GM19395 (cell line): ENCODE results near the gene EFCAB6.

Source experiments
- ATAC-seq: cut with Tn5 transposase; IDR thresholded peaks from one replicate; pipeline ENCODE4 v1.9.1; 2021; ENCODE audit warnings: mild to moderate bottlenecking, moderate library complexity; ENCODE audit not compliant: unreplicated experiment

Gene EFCAB6

GRCh38 chr22:43812149-43812842, at the start of gene EFCAB6:
TSS of gene EFCAB6 (minus strand) at chr22:43812305. CDS start at chr22:43782318, 29,987 bp downstream.
- ATAC-seq = peak; percentile 82

- ATAC-seq = no peak
These were observed 49.4 kb upstream of the EFCAB6 start for GRCh38 chr22:43861529-43861928.

- no peak for ATAC-seq
These were observed 48.7 kb upstream of the EFCAB6 start for GRCh38 chr22:43860831-43861230.

GRCh38 chr22:43860126-43860525, 48.0 kb upstream of the EFCAB6 start:
- no peak for ATAC-seq

GRCh38 chr22:43859621-43860020, 47.5 kb upstream of the EFCAB6 start:
- ATAC-seq = no peak

GRCh38 chr22:43859176-43859575, 47.1 kb upstream of the EFCAB6 start:
- no peak for ATAC-seq

- ATAC-seq = no peak
These were observed 46.2 kb upstream of the EFCAB6 start for GRCh38 chr22:43858156-43858895.

- ATAC-seq = no peak
These were observed 45.3 kb upstream of the EFCAB6 start for GRCh38 chr22:43857367-43857766.

- ATAC-seq = no peak
These were observed 43.3 kb upstream of the EFCAB6 start for GRCh38 chr22:43855431-43855830.

GRCh38 chr22:43854786-43855271, 42.7 kb upstream of the EFCAB6 start:
- no peak for ATAC-seq

GRCh38 chr22:43854121-43854785, 42.1 kb upstream of the EFCAB6 start:
- no peak for ATAC-seq

- ATAC-seq = no peak
These were observed 41.3 kb upstream of the EFCAB6 start for GRCh38 chr22:43853328-43853931.

- no peak for ATAC-seq
These were observed 40.6 kb upstream of the EFCAB6 start for GRCh38 chr22:43852573-43853327.

GRCh38 chr22:43851979-43852307, 39.8 kb upstream of the EFCAB6 start:
- no peak for ATAC-seq

GRCh38 chr22:43851058-43851978, 39.2 kb upstream of the EFCAB6 start:
- no peak for ATAC-seq

GRCh38 chr22:43850529-43850928, 38.4 kb upstream of the EFCAB6 start:
- ATAC-seq = no peak

- ATAC-seq = no peak
These were observed 37.6 kb upstream of the EFCAB6 start for GRCh38 chr22:43849731-43850130.

GRCh38 chr22:43848366-43849171, 36.5 kb upstream of the EFCAB6 start:
- no peak for ATAC-seq
